BJ (cell line): ENCODE data around the gene IGFL1. TPM values are rescaled to one million over a fixed set of nuclear protein-coding genes. Genes with fewer than 3 reads are reported as not detected.
"Not testable (repeated sequence)": the region's sequence is repeated elsewhere in the genome, so short reads cannot be mapped to it uniquely, and the experiment has no call there.

Source experiments
- CTCF ChIA-PET: fragments of 350-600 bp; formaldehyde crosslinking; extraction: SDS; loops from one replicate; lab custom pipeline; 2021; ENCODE audit warnings: antibody characterized with exemption, inconsistent platforms; lab: Yijun Ruan, JAX
- POLR2A ChIA-PET: fragments of 300-600 bp; sonication (Branson Sonifier 250); formaldehyde crosslinking; extraction: SDS; loops from one replicate; lab custom pipeline; 2021; ENCODE audit warnings: antibody characterized with exemption; lab: Charles Lee
- DNase-seq: peaks from one replicate; pipeline ENCODE4 v3.0.0-alpha.2; 2011; ENCODE audit warnings: low read depth
- H3K27me3 ChIP-seq: 2 replicates; pipeline ENCODE4 v1.6.0; 2011; ENCODE audit warnings: low read length; ENCODE audit not compliant: control insufficient read depth, insufficient read depth
- H3K36me3 ChIP-seq: 2 replicates; pipeline ENCODE4 v1.5.1; 2011; ENCODE audit warnings: low read length; ENCODE audit not compliant: control insufficient read depth, insufficient read depth
- H3K4me3 ChIP-seq: 2 replicates; pipeline ENCODE4 v1.5.1; 2011; ENCODE audit warnings: low read depth, mild to moderate bottlenecking, control low read depth, low read length
- polyA plus RNA-seq: library from polyadenylated mRNA; depleted of rRNA; stranded (reverse); fragments of >200 nt; gene quantifications from 2 replicates; pipeline ENCODE4 v1.2.3, GENCODE V29; 2011
- TF ChIP-seq, protein P1 (sequence below): IDR thresholded peaks from 2 replicates; pipeline ENCODE4 v1.5.1; 2011; ENCODE audit warnings: low read depth, mild to moderate bottlenecking, control low read depth, inconsistent platforms, low read length, moderate library complexity; ENCODE audit not compliant: insufficient read depth

IGFL1 gene
- polyA plus RNA-seq, 1 experiment = not detected

DNA sequence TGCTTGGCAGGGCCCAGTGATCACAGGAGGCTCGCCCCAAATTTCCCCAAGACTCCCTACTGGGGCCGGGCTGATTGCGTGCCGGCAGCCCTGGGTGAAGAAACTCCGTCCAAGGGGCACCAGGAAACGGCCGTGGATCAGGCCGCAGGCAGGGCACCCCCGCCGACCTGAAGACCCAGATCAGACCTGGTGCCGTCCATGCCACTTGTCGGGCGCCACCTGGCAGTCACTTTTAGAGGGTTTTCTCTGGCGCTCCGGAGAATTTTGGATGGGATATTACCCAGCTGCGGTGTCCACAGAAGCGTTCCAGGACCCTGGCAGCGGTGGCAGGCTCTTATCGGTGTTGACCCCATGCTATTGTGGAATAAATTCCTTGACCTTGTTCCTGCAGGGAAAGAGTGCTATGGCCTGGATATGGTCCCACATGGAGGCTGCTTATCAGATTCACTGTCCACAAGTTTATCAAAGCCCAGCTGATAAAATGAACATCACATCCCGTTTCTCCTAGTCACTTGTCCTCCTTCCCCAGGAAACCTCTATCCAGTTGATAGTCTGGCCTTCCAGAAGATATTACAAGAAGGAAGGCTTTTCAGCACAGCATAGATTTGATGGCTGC, 43.3 kb upstream of the IGFL1 start:
- no peak overlapping the region for H3K4me3 ChIP-seq
- no peaks in the 10 kb centered on the region for H3K36me3 ChIP-seq
- TF ChIP-seq, protein P1, sequence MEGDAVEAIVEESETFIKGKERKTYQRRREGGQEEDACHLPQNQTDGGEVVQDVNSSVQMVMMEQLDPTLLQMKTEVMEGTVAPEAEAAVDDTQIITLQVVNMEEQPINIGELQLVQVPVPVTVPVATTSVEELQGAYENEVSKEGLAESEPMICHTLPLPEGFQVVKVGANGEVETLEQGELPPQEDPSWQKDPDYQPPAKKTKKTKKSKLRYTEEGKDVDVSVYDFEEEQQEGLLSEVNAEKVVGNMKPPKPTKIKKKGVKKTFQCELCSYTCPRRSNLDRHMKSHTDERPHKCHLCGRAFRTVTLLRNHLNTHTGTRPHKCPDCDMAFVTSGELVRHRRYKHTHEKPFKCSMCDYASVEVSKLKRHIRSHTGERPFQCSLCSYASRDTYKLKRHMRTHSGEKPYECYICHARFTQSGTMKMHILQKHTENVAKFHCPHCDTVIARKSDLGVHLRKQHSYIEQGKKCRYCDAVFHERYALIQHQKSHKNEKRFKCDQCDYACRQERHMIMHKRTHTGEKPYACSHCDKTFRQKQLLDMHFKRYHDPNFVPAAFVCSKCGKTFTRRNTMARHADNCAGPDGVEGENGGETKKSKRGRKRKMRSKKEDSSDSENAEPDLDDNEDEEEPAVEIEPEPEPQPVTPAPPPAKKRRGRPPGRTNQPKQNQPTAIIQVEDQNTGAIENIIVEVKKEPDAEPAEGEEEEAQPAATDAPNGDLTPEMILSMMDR = no peak
- no peak for DNase-seq
- CTCF ChIA-PET = interaction anchor here (0.8 to 2.3 kb wide), 3 partner anchors 104 to 169 kb away, joined by 3 to 7 read pairs (median 3); no protein-coding TSS in a partner anchor
- peaks cover 15% of the 10 kb centered on the region for H3K27me3 ChIP-seq
- POLR2A ChIA-PET = no interaction called here

DNA sequence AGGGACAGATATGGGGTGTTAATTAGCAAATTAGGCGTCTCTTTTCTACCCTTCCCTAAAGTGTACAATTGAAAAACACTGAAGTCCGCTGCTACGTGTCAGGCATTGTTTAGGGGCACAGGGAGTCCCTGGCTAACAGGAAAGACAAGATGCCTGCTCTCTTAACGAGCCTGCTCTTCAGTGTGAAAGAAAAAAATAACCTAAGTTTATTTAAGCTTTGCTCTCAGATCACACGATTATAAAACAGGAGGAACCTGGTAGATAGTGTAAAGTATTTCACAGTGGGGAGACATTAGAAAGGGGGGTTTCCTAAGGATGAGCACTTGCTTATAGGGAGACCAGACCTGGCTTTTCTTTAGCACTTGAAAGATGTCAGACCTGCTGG, 42.8 kb upstream of the IGFL1 start:
- Histone ChIP-seq H3K4me3 (no peak overlapping the region), H3K27me3 (peaks cover 18% of the 10 kb centered on the region), H3K36me3 (no peaks in the 10 kb centered on the region)
- no peak for DNase-seq
- TF ChIP-seq, protein P1 = no peak
- ChIA-PET CTCF (interaction anchor here (0.8 to 2.3 kb wide), 2 partner anchors 104 to 106 kb away, joined by 3 to 7 read pairs; no protein-coding TSS in a partner anchor), POLR2A (no interaction called here)

DNA sequence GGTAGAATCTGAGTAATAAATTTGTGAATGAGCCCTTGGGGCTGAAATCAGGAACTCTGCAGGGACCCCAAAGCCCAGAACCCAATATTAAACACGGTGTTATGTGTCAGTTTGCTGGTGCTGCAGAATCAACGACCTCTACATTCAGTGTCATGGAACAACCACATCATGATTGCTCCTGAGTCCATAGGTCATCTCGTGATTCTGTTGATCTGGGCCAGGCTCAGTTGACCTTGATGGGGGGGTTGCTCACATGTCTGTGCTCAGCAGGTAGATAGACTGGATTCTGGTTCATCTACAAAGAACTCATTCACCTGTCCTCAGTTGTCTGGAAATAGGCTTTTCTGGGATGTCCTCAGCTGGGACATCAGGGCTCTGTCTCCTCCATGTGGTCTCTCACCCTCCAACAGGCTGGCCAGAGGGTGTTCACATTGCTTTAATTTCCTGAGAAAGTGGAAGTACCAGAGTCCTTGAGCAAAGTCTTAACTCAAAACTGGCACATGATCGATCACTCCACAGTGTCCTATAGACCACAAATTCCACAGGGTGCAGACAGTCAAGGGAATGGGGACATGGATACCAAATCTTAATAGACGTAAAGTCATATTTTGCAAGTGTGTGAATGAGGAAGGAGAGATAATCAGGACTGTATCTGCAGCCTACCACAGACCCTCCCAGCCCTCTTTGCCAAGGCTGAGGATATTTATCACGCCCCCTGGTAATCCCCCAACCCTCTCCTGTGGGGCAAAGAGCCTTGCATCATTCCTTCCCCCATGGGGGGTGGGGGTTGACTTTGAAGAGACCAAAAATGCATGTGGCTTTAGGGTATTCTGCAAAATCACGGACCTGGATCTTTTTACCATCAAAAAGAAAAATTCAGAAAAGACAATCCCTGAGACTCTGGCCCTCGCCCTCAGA, 39.3 kb upstream of the IGFL1 start:
- peaks cover 20% of the 10 kb centered on the region for H3K27me3 ChIP-seq
- POLR2A ChIA-PET = no interaction called here
- CTCF ChIA-PET = interaction anchor here (0.6 to 4.3 kb wide), 27 partner anchors 7 to 166 kb away, joined by 3 to 55 read pairs (median 5); no protein-coding TSS in a partner anchor

GRCh38 chr19:46191356-46191755, 38.2 kb upstream of the IGFL1 start:
- no peak for DNase-seq
- peaks cover 26% of the 10 kb centered on the region for H3K27me3 ChIP-seq
- TF ChIP-seq, protein P1 = no peak
- H3K36me3 ChIP-seq = no peaks in the 10 kb centered on the region
- ChIA-PET CTCF (interaction anchor here (0.6 to 4.3 kb wide), 8 partner anchors 73 to 330 kb away, joined by 3 to 22 read pairs (median 4); no protein-coding TSS in a partner anchor), POLR2A (no interaction called here)
- no peak overlapping the region for H3K4me3 ChIP-seq

More for the DNA sequence above, 39.3 kb upstream of the IGFL1 start:
- no peak for DNase-seq
- Histone ChIP-seq H3K36me3 (no peaks in the 10 kb centered on the region), H3K4me3 (no peak overlapping the region)
- TF ChIP-seq, protein P1 = no peak

- peaks cover 31% of the 10 kb centered on the region for H3K27me3 ChIP-seq
- H3K4me3 ChIP-seq = no peak overlapping the region
- ChIA-PET POLR2A (no interaction called here), CTCF (interaction anchor here (0.6 to 4.3 kb wide), 7 partner anchors 73 to 331 kb away, joined by 3 to 22 read pairs (median 4); no protein-coding TSS in a partner anchor)
- no peaks in the 10 kb centered on the region for H3K36me3 ChIP-seq
- TF ChIP-seq, protein P1 = no peak
- DNase-seq = no peak
Measured at GRCh38 chr19:46191972-46192371, 37.6 kb upstream of the IGFL1 start.

DNA sequence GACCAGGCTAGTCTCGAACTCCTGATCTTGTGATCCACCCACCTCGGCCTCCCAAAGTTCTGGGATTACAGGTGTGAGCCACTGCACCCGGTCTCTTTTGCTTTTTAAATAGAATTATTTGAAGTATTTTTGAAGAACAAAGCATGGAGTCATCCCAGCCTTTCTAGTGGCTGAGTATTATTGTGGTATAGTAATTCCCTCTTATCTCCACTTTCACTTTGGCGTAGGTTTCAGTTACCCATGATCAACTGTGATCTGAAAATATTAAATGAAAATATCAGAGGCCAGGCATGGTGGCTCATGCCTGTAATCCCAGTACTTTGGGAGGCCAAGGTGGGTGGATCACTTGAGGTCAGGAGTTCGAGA, 36.9 kb upstream of the IGFL1 start:
- POLR2A ChIA-PET = not testable (repeated sequence)
- peaks cover 36% of the 10 kb centered on the region for H3K27me3 ChIP-seq

More for the DNA sequence above, 36.9 kb upstream of the IGFL1 start:
- not testable (repeated sequence) for H3K4me3 ChIP-seq, DNase-seq, H3K36me3 ChIP-seq
- CTCF ChIA-PET = interaction anchor here (1.3 to 4.3 kb wide), 4 partner anchors 72 to 115 kb away, joined by 4 to 22 read pairs (median 6); no protein-coding TSS in a partner anchor
